ENCODE measurements around the gene SLC26A11.

SLC26A11 gene

GRCh38 chr17:80245566-80246265 lies 25.5 kb downstream of the SLC26A11 start:
- DNase-seq = no peak

- no peak for DNase-seq
Measured at GRCh38 chr17:80246266-80246681, 26.0 kb downstream of the SLC26A11 start.

- DNase-seq = no peak
Measured at GRCh38 chr17:80246726-80247125, 26.5 kb downstream of the SLC26A11 start.

DNA sequence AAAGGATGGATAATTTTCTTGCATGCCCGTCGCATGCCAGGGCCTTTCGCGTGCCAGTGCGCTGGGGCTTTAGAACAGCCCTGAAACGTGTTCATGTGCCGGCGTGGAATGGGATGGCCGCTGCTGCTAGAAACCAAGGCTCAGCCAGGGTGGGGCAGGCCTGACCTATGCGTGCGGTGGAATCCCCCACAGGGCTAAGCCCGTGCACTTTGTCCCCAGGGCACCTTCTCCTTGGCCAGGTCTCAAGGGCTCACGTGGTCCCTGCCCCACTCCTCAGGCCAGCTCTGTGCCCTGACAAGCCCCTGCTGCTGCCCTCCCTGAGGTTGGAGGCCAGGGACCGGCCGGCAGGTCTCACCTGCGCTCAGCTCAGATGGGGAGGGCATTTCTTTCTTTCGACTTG lies 27.3 kb downstream of the SLC26A11 start:
- no peak for DNase-seq

GRCh38 chr17:80248001-80248893 lies 28.0 kb downstream of the SLC26A11 start:
- DNase-seq = no peak

GRCh38 chr17:80248894-80249710 lies 28.9 kb downstream of the SLC26A11 start:
- no peak for DNase-seq

DNA sequence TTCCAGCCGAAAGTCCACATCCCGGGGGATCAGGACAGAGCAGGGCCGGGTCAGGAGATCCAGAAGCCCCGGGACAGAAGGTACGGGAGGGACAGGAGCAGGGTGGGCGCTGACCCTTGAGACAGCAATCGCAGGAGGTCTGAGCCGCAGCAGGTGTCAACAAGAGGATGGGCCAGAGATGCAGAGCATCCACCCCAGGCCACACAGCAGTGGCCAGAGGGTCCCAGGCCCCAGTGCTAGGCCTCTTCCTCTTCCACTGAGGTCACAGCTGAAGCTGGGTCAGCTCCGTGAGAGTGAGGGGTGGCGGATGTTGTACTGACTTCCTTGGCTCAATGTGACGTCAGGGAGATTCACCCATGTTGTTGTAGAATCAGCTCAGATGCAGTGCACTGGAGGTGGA lies 31.7 kb downstream of the SLC26A11 start:
- no peak for DNase-seq

GRCh38 chr17:80252871-80253270 lies 32.6 kb downstream of the SLC26A11 start:
- peak; percentile 58 for DNase-seq

GRCh38 chr17:80253631-80254395 lies 33.6 kb downstream of the SLC26A11 start:
- no peak for DNase-seq

DNA sequence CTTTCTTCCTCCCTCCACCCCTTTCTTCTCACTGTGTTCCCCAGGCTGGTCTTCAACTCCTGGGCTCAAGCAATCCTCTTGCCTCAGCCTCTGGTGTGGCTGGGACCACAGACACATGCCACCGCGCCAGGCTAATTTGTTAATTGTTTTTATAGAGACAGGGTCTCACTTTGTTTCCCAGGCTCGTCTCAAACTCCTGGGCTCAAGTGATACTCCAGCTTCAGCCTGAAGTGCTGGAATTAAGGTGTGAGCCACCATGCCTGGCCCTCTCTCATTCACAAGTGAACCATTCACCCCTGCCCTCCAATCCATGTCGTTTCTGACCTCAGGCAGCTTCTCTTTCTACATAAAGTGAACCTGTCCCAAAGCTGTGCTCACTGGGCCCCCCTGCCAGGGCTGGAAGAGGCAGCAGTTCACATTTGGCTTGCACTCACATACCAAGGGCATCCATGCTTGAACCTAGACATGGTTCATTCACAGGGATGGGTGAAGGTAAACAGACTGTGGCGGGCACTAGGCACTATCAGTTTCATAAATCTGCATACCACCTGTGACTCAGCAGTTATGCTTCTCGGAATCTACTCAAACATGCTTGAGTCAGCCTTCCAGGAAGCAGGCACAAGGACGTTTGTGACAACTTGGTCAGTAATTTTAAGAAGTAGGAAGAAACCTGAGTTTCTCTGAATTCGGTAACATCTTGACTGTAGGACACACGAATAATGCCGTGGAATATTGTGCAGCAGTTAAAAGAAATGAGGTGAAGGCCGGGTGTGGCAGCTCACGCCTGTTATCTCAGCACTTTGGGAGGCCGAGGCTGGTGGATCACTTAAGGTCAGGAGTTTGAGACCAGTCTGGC lies 34.4 kb downstream of the SLC26A11 start:
- peak; percentile 77 for DNase-seq

DNA sequence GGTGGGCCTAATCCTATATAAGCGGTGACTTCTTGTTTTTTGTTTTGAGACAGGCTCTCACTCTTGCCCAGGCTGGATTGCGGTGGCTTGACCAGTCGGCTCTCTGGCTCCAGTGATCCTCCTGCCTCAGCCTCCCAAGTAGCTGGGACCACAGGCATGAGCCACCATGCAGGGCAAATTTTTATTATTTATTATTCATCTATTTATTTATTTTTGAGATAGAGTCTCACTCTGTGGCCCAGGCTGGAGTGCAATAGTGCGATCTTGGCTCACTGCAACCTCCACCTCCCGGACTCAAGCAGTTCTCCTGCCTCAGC lies 35.8 kb downstream of the SLC26A11 start:
- DNase-seq = no peak

- DNase-seq = no peak
Measured at GRCh38 chr17:80257716-80258213, 37.5 kb downstream of the SLC26A11 start.

DNA sequence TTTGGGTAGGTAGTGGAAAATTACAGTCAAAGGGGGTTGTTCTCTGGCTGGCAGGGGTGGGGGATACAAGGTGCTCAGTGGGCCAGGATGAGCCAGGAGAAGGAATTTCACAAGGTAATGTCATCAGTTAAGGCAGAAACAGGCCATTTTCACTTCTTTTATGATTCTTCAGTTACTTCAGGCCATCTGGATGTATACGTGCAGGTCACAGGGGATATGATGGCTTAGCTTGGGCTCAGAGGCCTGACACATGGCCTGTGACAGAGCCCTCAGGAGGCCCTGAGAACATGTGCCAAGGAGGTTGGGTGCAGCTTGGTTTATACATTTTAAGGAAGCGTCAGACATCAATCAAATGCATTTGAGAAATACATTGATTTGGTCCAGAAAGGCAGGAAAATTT lies 38.1 kb downstream of the SLC26A11 start:
- DNase-seq = peak; percentile 37

DNA sequence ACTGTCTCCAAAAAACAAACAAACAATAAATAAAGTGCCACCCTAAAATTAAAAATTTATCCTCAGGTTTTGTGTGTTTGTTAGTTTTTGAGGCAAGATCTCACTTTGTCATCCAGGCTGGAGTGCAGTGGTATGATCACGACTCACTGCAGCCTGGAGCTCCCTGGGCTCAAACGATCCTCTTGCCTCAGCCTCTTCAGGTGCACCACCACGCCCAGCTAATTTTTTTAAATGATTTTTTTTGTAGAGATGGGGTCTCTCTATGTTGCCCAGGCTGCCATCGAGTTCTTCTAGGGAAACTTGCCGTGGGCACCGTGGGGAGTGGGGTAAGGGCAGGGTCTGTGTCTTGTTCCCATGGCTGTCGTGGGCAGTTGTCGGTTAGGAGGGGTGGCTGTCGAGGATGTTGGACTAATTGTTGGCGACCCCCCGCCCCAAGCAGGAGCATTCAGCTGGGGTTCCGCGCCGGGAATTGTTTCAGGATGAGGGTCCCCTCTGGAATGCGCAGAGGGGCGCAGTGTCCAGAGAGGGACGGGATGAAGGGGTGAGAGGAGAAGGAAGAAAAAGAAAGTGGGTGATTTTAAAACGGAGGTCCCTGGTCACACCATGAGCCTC lies 39.3 kb downstream of the SLC26A11 start:
- no peak for DNase-seq

GRCh38 chr17:80260069-80260535 lies 39.9 kb downstream of the SLC26A11 start:
- DNase-seq = peak; percentile 26

DNA sequence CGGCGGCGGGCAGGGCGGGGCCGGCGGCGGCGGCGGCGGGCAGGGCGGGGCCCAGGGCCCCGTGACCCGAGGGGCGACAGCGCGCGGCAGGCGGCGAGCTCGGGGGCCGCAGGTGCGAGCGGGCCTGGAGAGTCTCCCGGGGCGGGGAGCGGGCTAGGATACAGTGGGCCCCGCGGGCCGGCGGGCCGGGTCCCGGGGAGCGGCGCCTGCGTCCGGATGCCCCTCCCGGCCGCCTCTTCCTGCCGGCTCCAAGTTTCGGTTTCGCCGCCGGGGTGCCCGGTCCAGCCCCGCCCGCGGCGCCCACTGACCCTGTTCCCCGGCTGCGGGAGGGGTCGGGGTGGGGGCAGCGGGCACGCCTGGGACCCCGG lies 40.5 kb downstream of the SLC26A11 start, which contains the start of gene RNF213:
Gene RNF213 (plus strand): TSS at position 62 of the 368 bp plus-strand sequence. CDS start 2,830 bp downstream, outside the sequence.
- DNase-seq = peak; percentile 53

DNA sequence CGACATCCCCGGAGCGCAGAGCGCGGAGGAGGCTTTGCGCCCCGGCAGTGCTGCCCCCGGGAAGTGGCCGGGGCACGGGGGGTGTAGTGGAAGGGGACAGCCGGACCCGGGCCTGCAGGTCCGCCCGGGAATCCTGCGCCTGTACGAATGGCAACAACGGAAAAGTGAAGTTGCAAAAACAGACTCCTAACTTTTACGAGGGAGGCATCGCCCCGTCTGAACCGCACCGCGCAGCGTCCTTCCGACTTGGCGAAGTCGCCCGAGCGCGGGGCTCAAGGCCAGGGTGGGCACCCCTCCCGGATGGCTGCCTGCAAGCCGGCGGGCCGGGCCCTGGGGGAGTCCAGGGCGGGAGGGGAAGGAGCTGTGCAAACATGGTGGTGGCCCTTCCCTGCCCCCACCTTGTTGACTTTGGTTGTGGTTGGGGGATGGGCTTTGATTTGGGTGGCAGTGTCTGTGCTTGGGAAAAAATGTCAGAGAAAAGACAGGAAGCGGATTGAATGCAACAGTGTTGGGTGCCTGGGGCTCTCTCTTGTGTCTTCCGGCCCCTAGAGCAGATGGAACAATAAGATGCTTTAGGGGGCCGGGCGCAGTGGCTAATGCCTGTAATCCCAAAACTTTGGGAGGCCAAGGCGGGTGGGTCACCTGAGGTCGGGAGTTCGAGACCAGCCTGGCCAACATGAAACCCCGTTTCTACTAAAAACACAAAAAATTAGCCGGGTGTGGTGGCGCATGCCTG lies 41.1 kb downstream of the SLC26A11 start:
- peak; percentile 56 for DNase-seq

- no peak for DNase-seq
Measured at GRCh38 chr17:80261895-80262279, 41.7 kb downstream of the SLC26A11 start.

DNA sequence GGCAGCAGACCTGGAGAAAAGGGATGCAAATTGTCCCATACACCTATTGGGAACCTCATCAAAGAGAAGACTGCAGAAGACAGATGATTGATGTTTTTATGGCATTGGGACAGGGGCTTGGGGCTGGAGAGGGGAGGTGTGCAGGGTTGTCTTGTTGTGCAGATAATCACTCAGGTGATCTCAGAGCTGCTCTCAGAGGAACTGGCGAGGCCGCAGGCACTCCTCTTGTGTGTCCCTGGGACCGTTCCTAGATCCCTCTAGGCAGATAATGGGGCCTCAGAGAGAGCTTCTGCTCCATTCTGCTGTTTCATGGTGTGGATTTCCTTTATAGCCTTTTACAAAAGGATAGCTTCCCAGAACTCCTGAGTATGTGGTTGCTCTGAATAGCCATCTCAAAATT lies 42.1 kb downstream of the SLC26A11 start:
- DNase-seq = no peak

- DNase-seq = no peak
Measured at GRCh38 chr17:80262775-80263244, 42.6 kb downstream of the SLC26A11 start.

All from NCI-H2171 treated with DMSO at 0.1 percent for 48 hours (cell line).